Measurements from ENCODE around the gene USP31. TPM values are rescaled to one million over a fixed set of nuclear protein-coding genes. Genes with fewer than 3 reads are reported as not detected.

The USP31 gene
- total and polyA plus RNA-seq, 2 of the 13 experiments (the other 11 are each of a cell fraction or from before 2014, with no cell fraction given): 22.5 to 23.3 TPM

DNA sequence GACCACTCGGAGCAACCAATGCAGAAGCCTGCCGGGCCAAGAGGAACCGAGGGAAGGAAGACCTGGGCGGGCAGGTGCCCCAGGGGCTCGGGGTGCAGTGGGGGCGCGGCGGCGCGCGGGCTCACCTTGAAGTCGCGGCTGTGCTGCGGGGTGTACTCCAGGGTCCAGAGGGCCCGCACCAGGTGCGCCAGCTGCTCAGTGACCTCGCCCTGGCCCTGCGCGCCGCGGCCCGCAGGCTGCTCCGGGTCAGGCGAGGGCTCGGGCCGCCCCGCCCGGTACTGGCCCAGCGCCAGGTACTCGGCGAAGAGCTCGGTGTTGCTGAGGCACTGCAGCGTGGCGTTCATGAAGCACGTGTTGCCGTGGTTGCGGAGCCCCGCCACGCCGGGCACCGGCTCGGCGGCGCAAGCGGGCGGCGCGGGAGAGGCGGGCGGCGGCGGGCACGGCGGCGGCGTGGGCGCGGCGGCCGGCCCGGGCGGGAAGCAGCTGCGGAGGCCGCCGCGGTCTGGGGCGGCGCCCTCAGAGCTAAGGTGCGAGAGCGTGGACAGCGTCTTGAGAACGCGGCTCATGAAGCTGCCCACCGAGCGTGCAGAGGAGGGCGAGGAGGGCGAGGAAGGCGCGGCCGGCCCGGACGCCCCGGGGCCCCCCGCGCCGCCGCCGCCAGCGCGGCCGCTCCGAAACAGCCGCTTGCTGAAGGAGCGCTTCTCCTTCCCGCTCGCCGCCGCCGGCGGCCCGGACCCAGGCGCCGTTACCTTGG is 562 bp downstream of the USP31 start (continued):
- TF ChIP-seq SPEN (CRISPR knock-in tag; IDR thresholded peaks at IDR 0.05; ENCODE audit: low read depth) (peak; percentile 79), CHCHD3 (CRISPR knock-in tag; IDR thresholded peaks at IDR 0.05) (peak; percentile 70; the same call in 1 of the 2 replicates), MIER3 (CRISPR knock-in tag; IDR thresholded peaks at IDR 0.05; ENCODE audit: borderline replicate concordance) (0 out of 2 replicates have a peak, but pooled peaks have one; percentile 20), EED (CRISPR knock-in tag; IDR thresholded peaks at IDR 0.05) (peak; percentile 66; the same call in 1 of the 2 replicates), NRL (CRISPR knock-in tag; IDR thresholded peaks at IDR 0.05; ENCODE audit: borderline replicate concordance) (0 out of 2 replicates have a peak, but pooled peaks have one; percentile 26), TP53 (CRISPR knock-in tag; conservative IDR thresholded peaks at IDR 0.05) (0 out of 2 replicates have a peak, but pooled peaks have one; percentile 10), ZFP36L1 (CRISPR knock-in tag; IDR thresholded peaks at IDR 0.05) (no peak), ZNF337 (CRISPR knock-in tag; IDR thresholded peaks at IDR 0.05; ENCODE audit: borderline replicate concordance, low read depth) (0 out of 2 replicates have a peak, but pooled peaks have one; percentile 85), SP1 (IDR thresholded peaks at IDR 0.05) (no peak), SP1 (CRISPR knock-in tag; IDR thresholded peaks at IDR 0.05) (peak; percentile 38; the same call in 1 of the 2 replicates), ZFX (CRISPR knock-in tag; IDR thresholded peaks at IDR 0.05; ENCODE audit: low read depth) (peak; percentile 94), ZNF589 (CRISPR knock-in tag; conservative IDR thresholded peaks at IDR 0.05) (peak; percentile 79), MAFK (conservative IDR thresholded peaks at IDR 0.05 in 1 of 2, IDR thresholded peaks at IDR 0.05 in 1 of 2; ENCODE audit: low read length in 2 of 2) (no peak), ZNF510 (CRISPR knock-in tag; IDR thresholded peaks at IDR 0.05; ENCODE audit: low read depth) (no peak), ZNF292 (CRISPR knock-in tag; IDR thresholded peaks at IDR 0.05; ENCODE audit: borderline replicate concordance, low read depth) (peak; percentile 29), ZNF674 (CRISPR knock-in tag; IDR thresholded peaks at IDR 0.05; ENCODE audit: low read depth) (0 out of 2 replicates have a peak, but pooled peaks have one; percentile 19), ZIK1 (CRISPR knock-in tag; IDR thresholded peaks at IDR 0.05; ENCODE audit: borderline replicate concordance, low read depth) (no peak), ZNF616 (CRISPR knock-in tag; IDR thresholded peaks at IDR 0.05; ENCODE audit: low read depth) (peak; percentile 10; the same call in 1 of the 2 replicates), ZNF605 (CRISPR knock-in tag; IDR thresholded peaks at IDR 0.05) (no peak), ZNF224 (CRISPR knock-in tag; IDR thresholded peaks at IDR 0.05) (0 out of 2 replicates have a peak, but pooled peaks have one; percentile 50), RORA (CRISPR knock-in tag; IDR thresholded peaks at IDR 0.05) (no peak), ZSCAN9 (CRISPR knock-in tag; IDR thresholded peaks at IDR 0.05; ENCODE audit: borderline replicate concordance) (no peak), SRY (CRISPR knock-in tag; IDR thresholded peaks at IDR 0.05) (peak; percentile 69; the same call in 1 of the 2 replicates), ZNF446 (CRISPR knock-in tag; IDR thresholded peaks at IDR 0.05) (0 out of 2 replicates have a peak, but pooled peaks have one; percentile 75)
- TF ChIP-seq, protein P1, sequence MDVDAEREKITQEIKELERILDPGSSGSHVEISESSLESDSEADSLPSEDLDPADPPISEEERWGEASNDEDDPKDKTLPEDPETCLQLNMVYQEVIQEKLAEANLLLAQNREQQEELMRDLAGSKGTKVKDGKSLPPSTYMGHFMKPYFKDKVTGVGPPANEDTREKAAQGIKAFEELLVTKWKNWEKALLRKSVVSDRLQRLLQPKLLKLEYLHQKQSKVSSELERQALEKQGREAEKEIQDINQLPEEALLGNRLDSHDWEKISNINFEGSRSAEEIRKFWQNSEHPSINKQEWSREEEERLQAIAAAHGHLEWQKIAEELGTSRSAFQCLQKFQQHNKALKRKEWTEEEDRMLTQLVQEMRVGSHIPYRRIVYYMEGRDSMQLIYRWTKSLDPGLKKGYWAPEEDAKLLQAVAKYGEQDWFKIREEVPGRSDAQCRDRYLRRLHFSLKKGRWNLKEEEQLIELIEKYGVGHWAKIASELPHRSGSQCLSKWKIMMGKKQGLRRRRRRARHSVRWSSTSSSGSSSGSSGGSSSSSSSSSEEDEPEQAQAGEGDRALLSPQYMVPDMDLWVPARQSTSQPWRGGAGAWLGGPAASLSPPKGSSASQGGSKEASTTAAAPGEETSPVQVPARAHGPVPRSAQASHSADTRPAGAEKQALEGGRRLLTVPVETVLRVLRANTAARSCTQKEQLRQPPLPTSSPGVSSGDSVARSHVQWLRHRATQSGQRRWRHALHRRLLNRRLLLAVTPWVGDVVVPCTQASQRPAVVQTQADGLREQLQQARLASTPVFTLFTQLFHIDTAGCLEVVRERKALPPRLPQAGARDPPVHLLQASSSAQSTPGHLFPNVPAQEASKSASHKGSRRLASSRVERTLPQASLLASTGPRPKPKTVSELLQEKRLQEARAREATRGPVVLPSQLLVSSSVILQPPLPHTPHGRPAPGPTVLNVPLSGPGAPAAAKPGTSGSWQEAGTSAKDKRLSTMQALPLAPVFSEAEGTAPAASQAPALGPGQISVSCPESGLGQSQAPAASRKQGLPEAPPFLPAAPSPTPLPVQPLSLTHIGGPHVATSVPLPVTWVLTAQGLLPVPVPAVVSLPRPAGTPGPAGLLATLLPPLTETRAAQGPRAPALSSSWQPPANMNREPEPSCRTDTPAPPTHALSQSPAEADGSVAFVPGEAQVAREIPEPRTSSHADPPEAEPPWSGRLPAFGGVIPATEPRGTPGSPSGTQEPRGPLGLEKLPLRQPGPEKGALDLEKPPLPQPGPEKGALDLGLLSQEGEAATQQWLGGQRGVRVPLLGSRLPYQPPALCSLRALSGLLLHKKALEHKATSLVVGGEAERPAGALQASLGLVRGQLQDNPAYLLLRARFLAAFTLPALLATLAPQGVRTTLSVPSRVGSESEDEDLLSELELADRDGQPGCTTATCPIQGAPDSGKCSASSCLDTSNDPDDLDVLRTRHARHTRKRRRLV (CRISPR knock-in tag; IDR thresholded peaks at IDR 0.05): no peak
- TF ChIP-seq, protein P2, sequence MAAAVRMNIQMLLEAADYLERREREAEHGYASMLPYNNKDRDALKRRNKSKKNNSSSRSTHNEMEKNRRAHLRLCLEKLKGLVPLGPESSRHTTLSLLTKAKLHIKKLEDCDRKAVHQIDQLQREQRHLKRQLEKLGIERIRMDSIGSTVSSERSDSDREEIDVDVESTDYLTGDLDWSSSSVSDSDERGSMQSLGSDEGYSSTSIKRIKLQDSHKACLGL (CRISPR knock-in tag; IDR thresholded peaks at IDR 0.05): peak; percentile 92

Data from HepG2 (cell line).